ENCODE results near the gene KCNN3. TPM values are rescaled to one million over a fixed set of nuclear protein-coding genes. Genes with fewer than 3 reads are reported as not detected.

KCNN3 gene
- total RNA-seq, 4 donors from 2014 or later, result under 0.01 to 0.57 (median 0.08) TPM

GRCh38 chr1:154659823-154660592 is 210.1 kb downstream of the KCNN3 start:
- no peak for TF ChIP-seq CTCF (IDR thresholded peaks at IDR 0.05; ENCODE audit: low read depth)

GRCh38 chr1:154657556-154657955 is 212.5 kb downstream of the KCNN3 start:
- TF ChIP-seq CTCF (IDR thresholded peaks at IDR 0.05; ENCODE audit: low read depth), result no peak

GRCh38 chr1:154652893-154653292 is 217.2 kb downstream of the KCNN3 start:
- TF ChIP-seq CTCF (IDR thresholded peaks at IDR 0.05; ENCODE audit: low read depth), result no peak

Other genes starting within 250 kb of the KCNN3 start
- 10 to 100 TPM; 11.6 to 22.4 (median 14.4) TPM for gene PMVK, start 66.4 kb upstream of the KCNN3 start, total RNA-seq
- 100 to 1,000 TPM in 2 of 4 donors, 10 to 100 TPM in 2; 34.9 to 177 (median 91.0) TPM for gene PBXIP1, start 85.8 kb upstream of the KCNN3 start, total RNA-seq
- 10 to 100 TPM; 13.4 to 23.9 (median 14.8) TPM for gene PYGO2, start 91.5 kb upstream of the KCNN3 start, total RNA-seq
- 100 to 1,000 TPM in 2 of 4 donors, 10 to 100 TPM in 2; 87.1 to 171 (median 102) TPM for gene SHC1, start 100.5 kb upstream of the KCNN3 start, total RNA-seq
- gene CKS1B, start 104.4 kb upstream of the KCNN3 start, total RNA-seq, result 10 to 100 TPM; 40.3 to 77.4 (median 51.2) TPM
- 10 to 100 TPM; 23.5 to 25.9 (median 24.7) TPM for gene FLAD1, start 113.1 kb upstream of the KCNN3 start, total RNA-seq
- not detected for gene LENEP, start 123.3 kb upstream of the KCNN3 start, total RNA-seq
- gene ZBTB7B, start 132.5 kb upstream of the KCNN3 start, total RNA-seq, result 10 to 100 TPM; 23.5 to 74.0 (median 30.8) TPM
- 1 to 10 TPM in 2 of 4 donors, under 1 TPM in 1, not detected in 1; 0.34 to 3.7 (median 2.6) TPM for gene DCST2, start 163.5 kb upstream of the KCNN3 start, total RNA-seq
- gene DCST1, start 163.5 kb upstream of the KCNN3 start, total RNA-seq, result not detected
- 100 to 1,000 TPM in 2 of 4 donors, 10 to 100 TPM in 2; 61.4 to 189 (median 87.5) TPM for gene ADAM15, start 181.0 kb upstream of the KCNN3 start, total RNA-seq
- 1 to 10 TPM; 2.8 to 5.3 (median 3.7) TPM for gene EFNA4, start 193.5 kb upstream of the KCNN3 start, total RNA-seq
- 1 to 10 TPM in 2 of 4 donors, under 1 TPM in 1, not detected in 1; 0.44 to 3.7 (median 1.7) TPM for gene EFNA3, start 208.6 kb upstream of the KCNN3 start, total RNA-seq